Prostate gland (tissue), 2 donors: ENCODE results near the gene ADGRD1.

ENCODE experiments used
- POLR2AphosphoS5 ChIP-seq: sonication (generic); formaldehyde crosslinking; IDR thresholded peaks from one replicate; pipeline ENCODE4 v1.6.1; 2017; ENCODE audit warnings: antibody characterized with exemption
- TF ChIP-seq, protein P1 (sequence below), 4 experiments: fragments of 200-600 bp in 2 of 4; fragments of 450-650 bp in 2 of 4; sonication (generic) in 2 of 4; IDR thresholded peaks; 1 replicate in 3 of 4; 2 replicates in 1 of 4; pipeline ENCODE4 v1.5.1; 2016 to 2019; ENCODE audit warnings: antibody characterized with exemption in 4 of 4, mild to moderate bottlenecking in 2 of 4, moderate library complexity in 2 of 4

GRCh38 chr12:130947028-130947613 is 6.6 kb upstream of the ADGRD1 start:
- TF ChIP-seq, protein P1, sequence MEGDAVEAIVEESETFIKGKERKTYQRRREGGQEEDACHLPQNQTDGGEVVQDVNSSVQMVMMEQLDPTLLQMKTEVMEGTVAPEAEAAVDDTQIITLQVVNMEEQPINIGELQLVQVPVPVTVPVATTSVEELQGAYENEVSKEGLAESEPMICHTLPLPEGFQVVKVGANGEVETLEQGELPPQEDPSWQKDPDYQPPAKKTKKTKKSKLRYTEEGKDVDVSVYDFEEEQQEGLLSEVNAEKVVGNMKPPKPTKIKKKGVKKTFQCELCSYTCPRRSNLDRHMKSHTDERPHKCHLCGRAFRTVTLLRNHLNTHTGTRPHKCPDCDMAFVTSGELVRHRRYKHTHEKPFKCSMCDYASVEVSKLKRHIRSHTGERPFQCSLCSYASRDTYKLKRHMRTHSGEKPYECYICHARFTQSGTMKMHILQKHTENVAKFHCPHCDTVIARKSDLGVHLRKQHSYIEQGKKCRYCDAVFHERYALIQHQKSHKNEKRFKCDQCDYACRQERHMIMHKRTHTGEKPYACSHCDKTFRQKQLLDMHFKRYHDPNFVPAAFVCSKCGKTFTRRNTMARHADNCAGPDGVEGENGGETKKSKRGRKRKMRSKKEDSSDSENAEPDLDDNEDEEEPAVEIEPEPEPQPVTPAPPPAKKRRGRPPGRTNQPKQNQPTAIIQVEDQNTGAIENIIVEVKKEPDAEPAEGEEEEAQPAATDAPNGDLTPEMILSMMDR (IDR thresholded peaks at IDR 0.05), result no peak
- TF ChIP-seq POLR2AphosphoS5, result no peak
